Pericardium fibroblast (primary cell): ENCODE results near the gene PLGRKT. TPM values are rescaled to one million over a fixed set of nuclear protein-coding genes. Genes with fewer than 3 reads are reported as not detected.

Experiments
- total RNA-seq: library from RNA; depleted of rRNA; stranded (reverse); fragments of >200 nt; gene quantifications from 2 replicates; pipeline ENCODE4 v1.2.3, GENCODE V29; 2015

The PLGRKT gene
- total RNA-seq: 21.1 and 21.4 TPM in 2 replicates

GRCh38 chr9:5437254-5438216 is at the start of gene PLGRKT:
Gene PLGRKT (minus strand): TSS chr9:5437925. CDS start chr9:5431977, 5,948 bp downstream.

GRCh38 chr9:5450359-5451091 is 12.8 kb upstream of the PLGRKT start, which contains the start of gene CD274:
Gene CD274 (plus strand): TSS chr9:5450542. CDS start chr9:5456114, 5,572 bp downstream.

GRCh38 chr9:5338992-5339981 is 98.4 kb downstream of the PLGRKT start, which contains the start of gene RLN1:
Gene RLN1 (minus strand): TSS chr9:5339876. CDS start chr9:5339746, 130 bp downstream.

Other genes starting within 250 kb of the PLGRKT start
- gene INSL4, start 206.5 kb downstream of the PLGRKT start, total RNA-seq: not detected in 2 replicates
- gene RLN2, start 133.2 kb downstream of the PLGRKT start, total RNA-seq: not detected in 2 replicates
- 3.7 TPM in 1 of 2 replicates, not detected in the other for gene RLN1, start 98.0 kb downstream of the PLGRKT start, total RNA-seq
- 0.43 and 4.4 TPM in 2 replicates for gene CD274, start 12.6 kb upstream of the PLGRKT start, total RNA-seq
- gene PDCD1LG2, start 72.6 kb upstream of the PLGRKT start, total RNA-seq: 0.77 and 10.7 TPM in 2 replicates
- 23.7 and 45.3 TPM in 2 replicates for gene RIC1, start 191.2 kb upstream of the PLGRKT start, total RNA-seq